Suprapubic skin (tissue), 4 donors: Measurements from ENCODE around the gene AFG1L.

ENCODE experiments used
- CTCF ChIP-seq, 2 donors: fragments of 200-600 bp in 1 of 2; fragments of 450-650 bp in 1 of 2; sonication (generic) in 1 of 2; IDR thresholded peaks; one replicate each; pipeline ENCODE4 v1.5.1; 2016 to 2019; ENCODE audit warnings: antibody characterized with exemption in 2 of 2, mild to moderate bottlenecking in 1 of 2, moderate library complexity in 1 of 2
- EP300 ChIP-seq: sonication (generic); formaldehyde crosslinking; IDR thresholded peaks from one replicate; pipeline ENCODE4 v1.6.1; 2017; ENCODE audit warnings: antibody characterized with exemption
- POLR2A ChIP-seq, 2 donors: fragments of 450-650 bp; IDR thresholded peaks; one replicate each; pipeline ENCODE4 v1.6.1; 2017; ENCODE audit warnings: antibody characterized with exemption in 2 of 2, mild to moderate bottlenecking in 2 of 2, moderate library complexity in 2 of 2
- POLR2AphosphoS5 ChIP-seq, 3 donors: sonication (generic); formaldehyde crosslinking; IDR thresholded peaks; one replicate each; pipeline ENCODE4 v1.6.1; 2017; ENCODE audit warnings: antibody characterized with exemption in 3 of 3

GRCh38 chr6:108565091-108565766, 270.4 kb downstream of the AFG1L start:
- TF ChIP-seq EP300 (no peak), POLR2A (IDR thresholded peaks at IDR 0.05) (no peak), CTCF (IDR thresholded peaks at IDR 0.05) (no peak), POLR2AphosphoS5 (IDR thresholded peaks at IDR 0.05) (no peak)
